ENCODE data around the gene OR6C65.
"Not testable (repeated sequence)": the region's sequence is repeated elsewhere in the genome, so short reads cannot be mapped to it uniquely, and the experiment has no call there.

OR6C65 gene

DNA sequence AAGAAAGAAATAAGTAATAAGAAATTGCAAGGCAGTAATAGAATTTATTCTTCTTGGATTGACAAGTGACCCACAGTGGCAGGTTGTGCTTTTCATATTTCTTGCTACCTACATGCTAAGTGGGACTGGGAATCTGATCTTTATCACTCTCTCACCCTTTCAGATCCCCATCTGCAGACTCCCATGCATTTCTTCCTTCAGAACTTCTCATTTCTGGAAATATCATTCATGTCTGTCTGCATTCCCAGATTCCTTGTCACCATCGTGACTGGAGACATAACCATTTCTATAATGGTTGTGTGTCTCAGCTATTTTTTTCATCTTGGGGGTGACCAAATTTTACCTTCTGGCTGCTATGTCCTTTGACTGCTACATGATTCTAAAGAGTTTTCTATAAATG, 4.0 kb upstream of the OR6C65 start:
- POLR2A ChIA-PET = no interaction called here
- CTCF ChIA-PET = interaction anchor here (0.9 kb wide), 1 partner anchor 39 kb away, joined by 3 read pairs; no protein-coding TSS in a partner anchor
- TF ChIP-seq, protein P1, sequence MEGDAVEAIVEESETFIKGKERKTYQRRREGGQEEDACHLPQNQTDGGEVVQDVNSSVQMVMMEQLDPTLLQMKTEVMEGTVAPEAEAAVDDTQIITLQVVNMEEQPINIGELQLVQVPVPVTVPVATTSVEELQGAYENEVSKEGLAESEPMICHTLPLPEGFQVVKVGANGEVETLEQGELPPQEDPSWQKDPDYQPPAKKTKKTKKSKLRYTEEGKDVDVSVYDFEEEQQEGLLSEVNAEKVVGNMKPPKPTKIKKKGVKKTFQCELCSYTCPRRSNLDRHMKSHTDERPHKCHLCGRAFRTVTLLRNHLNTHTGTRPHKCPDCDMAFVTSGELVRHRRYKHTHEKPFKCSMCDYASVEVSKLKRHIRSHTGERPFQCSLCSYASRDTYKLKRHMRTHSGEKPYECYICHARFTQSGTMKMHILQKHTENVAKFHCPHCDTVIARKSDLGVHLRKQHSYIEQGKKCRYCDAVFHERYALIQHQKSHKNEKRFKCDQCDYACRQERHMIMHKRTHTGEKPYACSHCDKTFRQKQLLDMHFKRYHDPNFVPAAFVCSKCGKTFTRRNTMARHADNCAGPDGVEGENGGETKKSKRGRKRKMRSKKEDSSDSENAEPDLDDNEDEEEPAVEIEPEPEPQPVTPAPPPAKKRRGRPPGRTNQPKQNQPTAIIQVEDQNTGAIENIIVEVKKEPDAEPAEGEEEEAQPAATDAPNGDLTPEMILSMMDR (IDR thresholded peaks at IDR 0.05; ENCODE audit: control extremely low read depth, extremely low read depth, low read depth, missing control alignments) = no peak
- DNase-seq (ENCODE audit: extremely low spot score) = no peak

DNA sequence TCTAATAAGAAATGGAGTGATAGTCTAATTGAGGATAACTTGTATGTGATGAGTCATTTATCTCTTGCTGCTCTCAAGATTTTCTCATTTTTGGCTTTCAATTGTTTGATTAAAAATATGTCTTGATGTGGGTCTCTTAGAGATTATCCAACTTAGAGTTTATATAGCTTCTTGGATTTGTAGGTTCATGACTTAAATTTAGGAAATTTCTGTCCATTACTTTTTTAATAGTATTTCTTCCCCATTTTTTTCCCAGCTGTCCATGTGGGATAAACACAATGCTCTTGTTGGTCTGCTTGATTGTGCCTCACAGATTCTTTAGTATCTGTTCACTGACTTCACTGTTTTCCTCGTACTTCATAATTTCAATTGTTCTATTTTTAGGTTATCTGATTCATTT, 7.5 kb downstream of the OR6C65 start:
- TF ChIP-seq, protein P1 (IDR thresholded peaks at IDR 0.05; ENCODE audit: control extremely low read depth, extremely low read depth, low read depth, missing control alignments) = no peak
- POLR2A ChIA-PET = no interaction called here
- no peak for DNase-seq (ENCODE audit: extremely low spot score)
- CTCF ChIA-PET = no interaction called here

DNA sequence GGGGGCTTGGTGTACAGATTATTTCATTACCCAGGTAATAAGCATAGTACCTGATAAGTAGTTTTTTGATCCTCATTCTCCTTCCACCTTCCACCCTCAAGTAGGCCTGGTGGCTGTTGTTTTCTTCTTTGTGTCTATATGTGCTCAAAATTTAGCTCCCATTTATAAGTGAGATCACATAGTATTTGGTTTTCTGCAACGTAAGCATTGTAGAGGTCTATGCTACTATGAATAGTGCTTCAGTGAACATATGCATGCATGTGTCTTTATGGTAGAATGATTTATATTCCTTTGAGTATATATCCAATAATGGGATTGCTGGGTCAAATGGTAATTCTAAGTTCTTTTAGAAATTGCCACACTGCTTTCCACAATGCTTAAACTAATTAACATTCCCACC, 8.8 kb downstream of the OR6C65 start:
- DNase-seq (ENCODE audit: extremely low spot score); CTCF ChIA-PET; POLR2A ChIA-PET: not testable (repeated sequence)

DNA sequence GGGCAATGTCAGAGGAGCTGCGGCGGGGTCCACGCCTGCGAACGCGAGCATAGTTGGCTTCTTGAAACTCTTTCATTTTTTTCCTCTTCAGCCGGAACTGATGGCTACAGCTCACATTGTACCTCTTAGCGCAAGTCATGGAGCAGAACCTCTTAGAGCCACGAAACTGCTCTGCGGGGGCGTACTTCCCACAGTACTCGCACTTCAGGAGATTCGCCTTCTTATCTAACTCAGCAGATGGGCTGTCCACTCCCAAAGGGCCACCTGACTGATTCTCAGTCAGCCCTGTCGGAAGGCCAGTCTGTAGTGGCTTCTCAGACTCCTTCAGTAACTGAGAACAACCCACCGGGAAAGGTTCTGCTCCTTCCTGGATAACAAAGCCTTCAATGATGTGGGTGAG, 11.8 kb downstream of the OR6C65 start:
- POLR2A ChIA-PET; CTCF ChIA-PET; DNase-seq (ENCODE audit: extremely low spot score): not testable (repeated sequence)

DNA sequence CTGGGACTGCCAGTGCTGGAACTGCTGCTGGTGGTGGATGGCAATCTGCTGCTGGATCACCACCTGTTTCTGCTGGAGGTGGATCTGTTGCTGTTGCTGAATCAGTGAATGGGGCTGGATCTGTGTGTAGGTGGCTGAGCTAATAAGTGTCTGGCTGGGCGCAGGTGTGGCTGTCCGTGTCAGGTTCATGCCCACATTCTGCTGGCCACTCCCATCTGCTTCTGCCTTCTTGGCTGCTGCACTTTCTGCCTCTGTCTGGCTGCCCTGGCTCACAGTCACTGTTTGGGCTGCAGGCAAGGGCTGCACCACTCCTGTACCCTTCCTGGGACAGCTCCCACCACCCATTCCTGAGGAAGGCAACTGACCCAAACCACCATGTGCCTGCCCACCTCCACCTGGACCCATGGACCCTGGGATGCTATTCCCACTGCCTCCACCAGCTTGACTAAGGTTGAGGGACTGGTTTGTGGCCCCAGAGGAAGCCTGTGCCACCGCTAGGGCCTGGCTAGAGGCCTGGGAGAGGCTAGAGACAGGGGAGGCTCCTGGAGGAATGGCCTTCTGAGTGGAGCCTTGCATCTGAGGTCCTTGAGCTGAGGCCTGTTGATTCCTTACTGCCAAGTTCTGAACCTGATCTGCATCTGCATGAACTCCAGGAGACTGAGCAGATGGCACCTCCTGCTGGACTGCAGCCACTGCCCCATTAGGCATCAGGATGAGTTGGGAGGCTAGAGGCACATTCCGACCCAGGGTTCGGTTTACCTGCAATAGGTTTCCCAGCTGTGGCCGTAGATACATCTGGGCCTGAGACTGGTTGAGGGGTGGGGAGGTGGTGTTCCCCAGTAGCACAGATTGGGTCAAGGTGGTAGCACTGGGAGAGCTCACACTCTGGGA, 13.4 kb downstream of the OR6C65 start:
- DNase-seq (ENCODE audit: extremely low spot score); CTCF ChIA-PET; POLR2A ChIA-PET: not testable (repeated sequence)

DNA sequence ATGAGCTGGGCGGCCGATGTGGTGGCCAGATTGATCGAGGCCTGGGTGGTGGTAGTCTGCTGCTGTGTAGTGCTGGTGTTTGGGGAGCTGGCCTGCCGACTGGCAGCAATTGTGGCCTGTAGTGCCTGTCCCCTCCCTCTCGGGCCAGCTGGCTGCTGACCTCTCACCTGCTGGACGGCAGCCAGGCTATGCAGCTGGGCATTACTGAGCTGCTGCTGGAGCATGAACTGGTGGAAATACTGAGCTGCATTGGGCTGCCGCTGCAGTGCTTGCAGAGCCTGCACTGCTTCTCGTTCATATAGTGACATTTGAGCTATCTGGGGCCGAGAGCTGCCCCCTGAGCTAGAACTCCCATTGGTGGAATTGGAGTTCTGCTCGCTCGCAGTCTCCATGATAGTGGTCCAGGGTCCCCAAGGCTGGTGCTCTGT, 14.1 kb downstream of the OR6C65 start:
- DNase-seq (ENCODE audit: extremely low spot score); CTCF ChIA-PET; POLR2A ChIA-PET: not testable (repeated sequence)

DNA sequence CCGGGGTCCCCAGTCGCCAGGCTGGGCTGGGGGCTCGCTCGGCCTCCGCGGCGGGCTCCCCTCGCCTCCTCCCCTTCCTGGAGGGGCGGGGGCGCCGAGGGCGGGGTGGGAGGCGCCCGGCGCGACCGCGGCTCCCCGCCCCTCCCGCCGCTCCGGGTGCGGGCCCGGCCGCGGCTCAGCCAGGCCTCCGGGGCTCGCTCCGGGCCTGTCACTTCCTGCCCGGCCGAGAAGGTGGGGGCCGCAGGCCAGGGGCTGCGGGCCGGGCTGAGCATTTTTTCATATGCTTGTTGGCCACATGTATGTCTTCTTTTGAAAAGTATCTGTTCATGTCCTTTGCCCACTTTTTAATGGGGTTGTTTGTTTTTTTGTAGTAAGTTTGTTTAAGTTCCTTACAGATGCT, 14.6 kb downstream of the OR6C65 start:
- DNase-seq (ENCODE audit: extremely low spot score); POLR2A ChIA-PET; CTCF ChIA-PET: not testable (repeated sequence)

DNA sequence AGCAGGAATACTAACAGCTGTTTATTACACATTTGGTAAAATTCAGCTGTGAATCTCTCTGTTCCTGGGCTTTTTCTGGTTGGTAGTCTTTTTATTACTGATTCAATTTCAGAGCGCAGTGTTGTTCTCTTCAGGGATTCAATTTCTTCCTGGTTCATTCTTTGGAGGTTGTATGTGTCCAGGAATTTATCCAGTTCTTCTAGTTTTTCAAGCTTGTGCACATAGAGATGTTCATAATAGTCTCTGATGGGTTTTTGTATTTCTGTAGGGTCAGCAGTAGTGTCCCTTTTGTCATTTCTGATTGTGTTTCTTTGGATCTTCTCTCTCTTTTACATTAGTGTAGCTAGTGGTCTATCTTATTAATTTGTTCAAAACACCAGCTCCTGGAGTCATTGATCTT, 16.6 kb downstream of the OR6C65 start:
- DNase-seq (ENCODE audit: extremely low spot score) = no peak
- ChIA-PET POLR2A (no interaction called here), CTCF (no interaction called here)
- TF ChIP-seq, protein P1 (IDR thresholded peaks at IDR 0.05; ENCODE audit: control extremely low read depth, extremely low read depth, low read depth, missing control alignments) = no peak

DNA sequence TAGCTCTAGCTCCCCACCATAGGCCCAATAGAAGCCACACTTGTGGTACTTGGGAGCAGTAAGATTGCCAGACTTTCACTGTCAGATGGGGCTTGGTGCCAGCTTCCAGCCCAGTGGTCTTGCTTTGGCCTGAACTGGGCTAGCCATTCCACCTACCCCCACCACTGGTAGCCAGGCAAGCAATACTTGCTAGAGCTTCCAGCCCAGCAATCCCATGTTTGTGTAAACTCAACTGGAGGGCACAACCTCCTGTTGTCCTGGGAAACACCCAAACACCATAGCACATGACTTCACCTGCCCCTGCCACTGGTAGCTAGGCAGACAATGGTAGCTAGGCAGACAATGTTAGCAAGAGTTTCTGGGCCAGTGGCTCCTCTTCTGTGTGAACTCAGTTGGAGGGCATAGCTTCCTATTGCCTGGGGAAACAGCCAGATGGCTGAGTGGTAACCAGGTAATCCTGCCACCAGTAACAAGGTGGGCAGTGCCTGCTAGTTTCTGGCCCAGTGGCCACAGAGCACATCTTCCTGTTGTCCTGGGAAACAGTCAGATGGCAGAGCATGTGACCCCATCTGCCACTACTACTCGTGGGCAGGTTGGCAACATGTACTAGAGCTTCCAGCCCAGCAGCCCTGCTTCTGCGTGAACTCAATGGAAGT, 20.1 kb downstream of the OR6C65 start:
- CTCF ChIA-PET = no interaction called here
- POLR2A ChIA-PET = no interaction called here
- TF ChIP-seq, protein P1 (IDR thresholded peaks at IDR 0.05; ENCODE audit: control extremely low read depth, extremely low read depth, low read depth, missing control alignments) = no peak
- DNase-seq (ENCODE audit: extremely low spot score) = no peak

Measured in GM10248 (cell line).